DOHH2 (cell line): ENCODE measurements around the gene TULP4.

Source experiments
- H3F3A ChIP-seq: fragments of 200-600 bp; sonication (generic), shearing (Covaris generic); 2 replicates; pipeline ENCODE4 v1.6.0; 2016; ENCODE audit warnings: antibody characterized with exemption, mild to moderate bottlenecking; ENCODE audit not compliant: control insufficient read depth, insufficient read depth
- H3K27ac ChIP-seq: fragments of 200-600 bp; sonication (generic); 2 replicates; pipeline ENCODE4 v1.5.1; 2014; ENCODE audit warnings: low read depth, mild to moderate bottlenecking, low read length, moderate library complexity
- H3K27me3 ChIP-seq: fragments of 200-600 bp; sonication (generic); 2 replicates; pipeline ENCODE4 v1.6.1; 2014; ENCODE audit warnings: mild to moderate bottlenecking, low read length, mixed read lengths; ENCODE audit not compliant: control insufficient read depth
- H3K36me3 ChIP-seq: fragments of 200-600 bp; sonication (generic); 2 replicates; pipeline ENCODE4 v1.6.1; 2014; ENCODE audit warnings: mild to moderate bottlenecking, low read length, moderate library complexity, mixed read lengths; ENCODE audit not compliant: control insufficient read depth
- H3K4me1 ChIP-seq: fragments of 200-600 bp; sonication (generic); 2 replicates; pipeline ENCODE4 v1.6.1; 2014; ENCODE audit warnings: mild to moderate bottlenecking, low read length, mixed read lengths; ENCODE audit not compliant: control insufficient read depth
- H3K4me2 ChIP-seq: fragments of 200-600 bp; sonication (generic); 2 replicates; pipeline ENCODE4 v1.6.0; 2014; ENCODE audit warnings: mild to moderate bottlenecking, low read length, moderate library complexity
- H3K4me3 ChIP-seq: fragments of 200-600 bp; sonication (generic); 2 replicates; pipeline ENCODE4 v1.5.1; 2014; ENCODE audit warnings: mild to moderate bottlenecking, low read length, mixed read lengths
- H3K79me2 ChIP-seq: fragments of 200-600 bp; sonication (generic); 2 replicates; pipeline ENCODE4 v1.6.1; 2014; ENCODE audit warnings: mild to moderate bottlenecking, low read length, mixed read lengths; ENCODE audit not compliant: control insufficient read depth
- H3K9me2 ChIP-seq: fragments of 200-600 bp; sonication (generic); replicated peaks from 2 replicates; pipeline ENCODE4 v1.6.1; 2014; ENCODE audit warnings: mild to moderate bottlenecking, low read length, mixed read lengths; ENCODE audit not compliant: control insufficient read depth
- H3K9me3 ChIP-seq: fragments of 200-600 bp; sonication (generic); 2 replicates; pipeline ENCODE4 v1.6.1; 2014; ENCODE audit warnings: antibody characterized with exemption, low read length, mixed read lengths; ENCODE audit not compliant: control insufficient read depth, insufficient read depth
- H4K20me1 ChIP-seq: fragments of 200-600 bp; sonication (generic); 2 replicates; pipeline ENCODE4 v1.6.0; 2014; ENCODE audit warnings: low read depth, mild to moderate bottlenecking, antibody characterized with exemption, low read length, moderate library complexity; ENCODE audit not compliant: control insufficient read depth, insufficient read depth
- EZH2phosphoT487 ChIP-seq: fragments of 200-600 bp; sonication (generic); IDR thresholded peaks from 2 replicates; pipeline ENCODE4 v1.6.1; 2017; ENCODE audit warnings: borderline replicate concordance, mild to moderate bottlenecking, antibody characterized with exemption, low read length, moderate library complexity, mixed read lengths
- TF ChIP-seq, protein P1 (sequence below): fragments of 200-600 bp; sonication (generic); IDR thresholded peaks from one replicate; pipeline ENCODE4 v1.5.1; 2014; ENCODE audit warnings: antibody characterized with exemption, mild to moderate bottlenecking, low read depth, low read length; ENCODE audit not compliant: poor library complexity, severe bottlenecking

Gene TULP4

DNA sequence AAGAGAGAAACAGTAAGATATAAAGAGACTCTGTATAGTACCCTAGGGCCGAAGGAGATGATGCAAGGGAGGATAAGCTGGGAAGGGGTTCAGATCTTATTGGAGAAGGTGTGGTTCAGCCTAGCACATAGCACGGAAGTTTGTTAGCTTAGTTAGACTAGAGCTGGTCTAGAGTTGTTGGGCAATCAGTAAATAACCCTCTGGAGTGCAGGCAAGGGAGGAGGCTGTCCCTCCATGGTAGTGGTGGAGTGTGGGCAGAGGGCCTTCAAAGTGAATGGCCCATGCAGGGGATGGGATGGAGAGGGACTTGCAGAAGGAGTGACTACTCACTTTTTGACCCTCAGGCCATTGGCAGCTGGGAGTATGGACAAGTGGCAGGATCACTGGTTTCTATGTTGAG is 20.0 kb downstream of the TULP4 start:
- Histone ChIP-seq H3K4me3 (no peak overlapping the region), H3K4me2 (no peak overlapping the region), H4K20me1 (no peaks in the 10 kb centered on the region; the same call in 1 of the 2 replicates), H3K36me3 (no peaks in the 10 kb centered on the region; the same call in 1 of the 2 replicates), H3K27ac (no peak overlapping the region), H3F3A (no peaks in the 10 kb centered on the region), H3K9me3 (no peaks in the 10 kb centered on the region), H3K79me2 (peaks cover 68% of the 10 kb centered on the region), H3K9me2 (no peaks in the 10 kb centered on the region), H3K27me3 (no peaks in the 10 kb centered on the region), H3K4me1 (peaks cover 30% of the 10 kb centered on the region)
- TF ChIP-seq, protein P1, sequence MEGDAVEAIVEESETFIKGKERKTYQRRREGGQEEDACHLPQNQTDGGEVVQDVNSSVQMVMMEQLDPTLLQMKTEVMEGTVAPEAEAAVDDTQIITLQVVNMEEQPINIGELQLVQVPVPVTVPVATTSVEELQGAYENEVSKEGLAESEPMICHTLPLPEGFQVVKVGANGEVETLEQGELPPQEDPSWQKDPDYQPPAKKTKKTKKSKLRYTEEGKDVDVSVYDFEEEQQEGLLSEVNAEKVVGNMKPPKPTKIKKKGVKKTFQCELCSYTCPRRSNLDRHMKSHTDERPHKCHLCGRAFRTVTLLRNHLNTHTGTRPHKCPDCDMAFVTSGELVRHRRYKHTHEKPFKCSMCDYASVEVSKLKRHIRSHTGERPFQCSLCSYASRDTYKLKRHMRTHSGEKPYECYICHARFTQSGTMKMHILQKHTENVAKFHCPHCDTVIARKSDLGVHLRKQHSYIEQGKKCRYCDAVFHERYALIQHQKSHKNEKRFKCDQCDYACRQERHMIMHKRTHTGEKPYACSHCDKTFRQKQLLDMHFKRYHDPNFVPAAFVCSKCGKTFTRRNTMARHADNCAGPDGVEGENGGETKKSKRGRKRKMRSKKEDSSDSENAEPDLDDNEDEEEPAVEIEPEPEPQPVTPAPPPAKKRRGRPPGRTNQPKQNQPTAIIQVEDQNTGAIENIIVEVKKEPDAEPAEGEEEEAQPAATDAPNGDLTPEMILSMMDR = no peak
- TF ChIP-seq EZH2phosphoT487 = no peak

DNA sequence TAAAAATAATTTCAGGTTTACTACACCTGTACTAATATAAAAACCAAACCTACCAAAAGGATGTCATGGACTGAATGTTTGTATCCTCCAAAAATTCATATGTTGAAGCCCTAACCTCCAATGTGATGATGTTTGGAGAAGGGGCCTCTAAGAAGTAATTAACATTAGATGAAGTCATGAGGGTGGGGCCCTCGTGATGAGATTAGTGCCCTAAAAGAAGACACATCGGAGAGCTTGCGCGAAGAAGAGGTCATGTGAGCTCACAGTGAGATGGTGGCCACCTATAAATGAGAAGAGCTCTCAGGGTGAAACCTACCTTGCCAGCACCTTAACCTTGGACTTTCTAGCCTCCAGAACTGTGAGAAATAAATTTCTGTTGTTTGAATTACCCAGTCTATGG is 20.8 kb downstream of the TULP4 start:
- no peak overlapping the region for H3K27ac ChIP-seq
- H3K4me2 ChIP-seq = no peak overlapping the region
- H3K4me3 ChIP-seq = no peak overlapping the region
- TF ChIP-seq, protein P1 = no peak
- TF ChIP-seq EZH2phosphoT487 = no peak
- H3K79me2 ChIP-seq = peaks cover 59% of the 10 kb centered on the region
- H3K9me3 ChIP-seq = no peaks in the 10 kb centered on the region
- H3K36me3 ChIP-seq = peaks cover 5% of the 10 kb centered on the region
- H3K27me3 ChIP-seq = no peaks in the 10 kb centered on the region
- H4K20me1 ChIP-seq = no peaks in the 10 kb centered on the region; the same call in 1 of the 2 replicates
- no peaks in the 10 kb centered on the region for H3K9me2 ChIP-seq
- no peaks in the 10 kb centered on the region for H3F3A ChIP-seq
- peaks cover 21% of the 10 kb centered on the region for H3K4me1 ChIP-seq

DNA sequence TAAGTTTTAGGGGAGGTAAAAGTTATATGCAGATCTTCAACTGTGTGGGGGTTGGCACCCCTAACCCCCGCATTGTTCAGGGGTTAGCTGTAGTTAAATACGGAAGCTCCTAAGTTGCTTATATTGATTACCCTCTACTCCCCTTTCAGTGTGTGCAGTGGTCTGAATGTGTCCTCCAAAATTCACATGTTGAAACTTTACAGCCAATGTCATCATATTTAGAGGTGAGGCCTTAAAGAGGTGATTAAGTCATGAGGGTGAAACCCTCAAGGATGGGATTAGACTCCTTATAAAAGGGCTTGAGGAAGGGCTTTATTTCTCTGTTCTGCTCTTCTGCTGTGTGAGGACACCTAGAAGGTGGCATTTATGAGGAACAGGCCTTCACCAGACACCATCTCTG is 22.3 kb downstream of the TULP4 start:
- H3F3A ChIP-seq = no peaks in the 10 kb centered on the region
- H3K4me2 ChIP-seq = no peak overlapping the region
- no peaks in the 10 kb centered on the region for H3K9me2 ChIP-seq
- H3K79me2 ChIP-seq = peaks cover 52% of the 10 kb centered on the region
- peaks cover 5% of the 10 kb centered on the region for H3K36me3 ChIP-seq
- TF ChIP-seq EZH2phosphoT487 = no peak
- TF ChIP-seq, protein P1 = no peak
- no peak overlapping the region for H3K27ac ChIP-seq
- peaks cover 9% of the 10 kb centered on the region for H3K4me1 ChIP-seq
- no peaks in the 10 kb centered on the region for H4K20me1 ChIP-seq
- no peak overlapping the region for H3K4me3 ChIP-seq
- no peaks in the 10 kb centered on the region for H3K27me3 ChIP-seq
- H3K9me3 ChIP-seq = no peaks in the 10 kb centered on the region
